HEK293 (cell line): Measurements from ENCODE around the gene POLD1.

Experiments used
- CTCF ChIA-PET: fragments of 350-600 bp; formaldehyde crosslinking; extraction: SDS; loops from one replicate; lab custom pipeline; 2021; ENCODE audit warnings: antibody characterized with exemption; lab: Yijun Ruan, JAX
- POLR2A ChIA-PET: fragments of 300-600 bp; formaldehyde crosslinking; extraction: SDS; loops from one replicate; lab custom pipeline; 2020; ENCODE audit warnings: antibody characterized with exemption, inconsistent platforms; lab: Yijun Ruan, JAX
- H3K27ac ChIP-seq: fragments of 200-500 bp; sonication (Bioruptor generic); 2 replicates; pipeline ENCODE4 v1.5.1; 2014; ENCODE audit warnings: low read depth, low read length, control low read depth, inconsistent platforms; ENCODE audit errors: extremely low read depth
- H3K36me3 ChIP-seq, 2 experiments: fragments of 200-500 bp in 1 of 2; sonication (Bioruptor generic) in 1 of 2; 1 replicate in 1 of 2; 2 replicates in 1 of 2; pipeline ENCODE4 v1.5.1; 2014 to 2017; ENCODE audit warnings: inconsistent platforms in 2 of 2, low read length in 2 of 2; ENCODE audit not compliant: control insufficient read depth in 2 of 2, insufficient read depth in 1 of 2
- H3K4me1 ChIP-seq: fragments of 200-500 bp; sonication (Bioruptor generic); 2 replicates; pipeline ENCODE4 v1.5.1; 2014; ENCODE audit warnings: mild to moderate bottlenecking, low read length, inconsistent platforms; ENCODE audit not compliant: control insufficient read depth, insufficient read depth
- H3K4me3 ChIP-seq: 2 replicates; pipeline ENCODE4 v1.5.1; 2011; ENCODE audit warnings: low read depth, mild to moderate bottlenecking, control low read depth, low read length, moderate library complexity
- H3K9me3 ChIP-seq: fragments of 200-500 bp; sonication (Bioruptor generic); 2 replicates; pipeline ENCODE4 v1.5.1; 2014; ENCODE audit warnings: low read depth, low read length, inconsistent platforms; ENCODE audit not compliant: control insufficient read depth, insufficient read depth
- EGR2 ChIP-seq: fragments of 450-650 bp; formaldehyde crosslinking; IDR thresholded peaks from 2 replicates; pipeline ENCODE4 v1.5.1; 2016; ENCODE audit warnings: low read depth, missing biosample characterization, missing genetic modification characterization
- GLI4 ChIP-seq: fragments of 450-650 bp; formaldehyde crosslinking; IDR thresholded peaks from 2 replicates; pipeline ENCODE4 v1.5.1; 2016; ENCODE audit warnings: missing biosample characterization, missing genetic modification characterization
- KLF10 ChIP-seq: fragments of 450-650 bp; IDR thresholded peaks from 2 replicates; pipeline ENCODE4 v1.5.1; 2018; ENCODE audit warnings: missing biosample characterization, mild to moderate bottlenecking, missing genetic modification characterization
- PRDM10 ChIP-seq: fragments of 450-650 bp; formaldehyde crosslinking; IDR thresholded peaks from 2 replicates; pipeline ENCODE4 v1.5.1; 2016; ENCODE audit warnings: missing biosample characterization, missing genetic modification characterization
- SCRT2 ChIP-seq: fragments of 450-650 bp; formaldehyde crosslinking; IDR thresholded peaks from 2 replicates; pipeline ENCODE4 v1.5.1; 2016; ENCODE audit warnings: missing biosample characterization, missing genetic modification characterization
- SP2 ChIP-seq: fragments of 450-650 bp; formaldehyde crosslinking; IDR thresholded peaks from 2 replicates; pipeline ENCODE4 v1.5.1; 2016; ENCODE audit warnings: missing biosample characterization, missing genetic modification characterization
- SP3 ChIP-seq: fragments of 450-650 bp; formaldehyde crosslinking; IDR thresholded peaks from 2 replicates; pipeline ENCODE4 v1.5.1; 2016; ENCODE audit warnings: missing biosample characterization, missing genetic modification characterization
- ZFP37 ChIP-seq: fragments of 450-650 bp; formaldehyde crosslinking; IDR thresholded peaks from 2 replicates; pipeline ENCODE4 v1.5.1; 2016; ENCODE audit warnings: missing biosample characterization, missing genetic modification characterization
- ZNF10 ChIP-seq: fragments of 450-650 bp; formaldehyde crosslinking; IDR thresholded peaks from 2 replicates; pipeline ENCODE4 v1.5.1; 2017; ENCODE audit warnings: missing biosample characterization, missing genetic modification characterization
- ZNF221 ChIP-seq: fragments of 450-650 bp; formaldehyde crosslinking; IDR thresholded peaks from 2 replicates; pipeline ENCODE4 v1.5.1; 2017; ENCODE audit warnings: missing biosample characterization, missing genetic modification characterization, borderline replicate concordance
- ZNF23 ChIP-seq: fragments of 450-650 bp; formaldehyde crosslinking; IDR thresholded peaks from 2 replicates; pipeline ENCODE4 v1.5.1; 2016; ENCODE audit warnings: missing biosample characterization, missing genetic modification characterization, borderline replicate concordance
- ZNF280D ChIP-seq: fragments of 450-650 bp; formaldehyde crosslinking; IDR thresholded peaks from 2 replicates; pipeline ENCODE4 v1.5.1; 2016; ENCODE audit warnings: missing biosample characterization, missing genetic modification characterization
- ZNF292 ChIP-seq: fragments of 450-650 bp; formaldehyde crosslinking; IDR thresholded peaks from 2 replicates; pipeline ENCODE4 v1.5.1; 2016; ENCODE audit warnings: low read depth, missing biosample characterization, missing genetic modification characterization, borderline replicate concordance
- ZNF350 ChIP-seq: fragments of 450-650 bp; formaldehyde crosslinking; IDR thresholded peaks from 2 replicates; pipeline ENCODE4 v1.5.0; 2017; ENCODE audit warnings: missing biosample characterization, mild to moderate bottlenecking, missing genetic modification characterization
- ZNF354C ChIP-seq: fragments of 450-650 bp; formaldehyde crosslinking; IDR thresholded peaks from 2 replicates; pipeline ENCODE4 v1.5.1; 2016; ENCODE audit warnings: missing biosample characterization, missing genetic modification characterization, low read depth, borderline replicate concordance
- ZNF398 ChIP-seq: fragments of 450-650 bp; formaldehyde crosslinking; IDR thresholded peaks from 2 replicates; pipeline ENCODE4 v1.5.1; 2017; ENCODE audit warnings: missing biosample characterization, missing genetic modification characterization
- ZNF549 ChIP-seq: fragments of 450-650 bp; IDR thresholded peaks from 2 replicates; pipeline ENCODE4 v1.5.1; 2018; ENCODE audit warnings: missing biosample characterization, missing genetic modification characterization, mild to moderate bottlenecking, inconsistent platforms, moderate library complexity
- ZSCAN30 ChIP-seq: fragments of 450-650 bp; IDR thresholded peaks from 2 replicates; pipeline ENCODE4 v1.5.1; 2018; ENCODE audit warnings: missing biosample characterization, mild to moderate bottlenecking, missing genetic modification characterization, moderate library complexity

POLD1 gene

DNA sequence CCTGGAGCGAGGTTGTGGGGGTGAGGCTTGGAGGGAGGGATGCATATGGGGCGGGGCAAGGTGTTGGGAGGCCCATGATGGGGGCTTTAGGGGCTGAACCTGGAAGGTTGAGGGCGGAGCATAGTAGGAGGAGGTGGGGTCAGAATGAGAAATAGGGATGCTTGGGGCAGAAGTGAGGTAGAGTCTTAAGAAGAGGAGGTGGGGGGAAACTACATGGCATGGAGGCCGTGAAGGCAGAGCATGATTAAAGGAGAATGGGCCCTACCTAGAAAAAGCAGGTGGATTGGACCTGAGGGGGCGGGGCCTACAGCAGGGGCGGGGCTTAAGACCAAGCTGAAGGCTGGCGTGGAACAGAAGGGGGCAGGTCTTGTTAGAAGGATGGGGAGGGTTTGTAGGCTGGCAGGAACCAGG lies 7.1 kb upstream of the POLD1 start:
- ChIA-PET POLR2A (no interaction called here), CTCF (interaction anchor here (1.2 kb wide), 1 partner anchor 48 kb away, joined by 4 read pairs; the partner anchor contains the start of gene KCNC3)
- no peak overlapping the region for H3K27ac ChIP-seq
- peak overlapping the region; percentile 20 for H3K4me3 ChIP-seq
- H3K9me3 ChIP-seq: no peaks in the 10 kb centered on the region
- no peaks in the 10 kb centered on the region for H3K4me1 ChIP-seq
- TF ChIP-seq ZNF280D: no peak
- no peak for TF ChIP-seq ZNF10 (tag by site-specific recombination)
- TF ChIP-seq ZFP37 (tag by site-specific recombination): no peak
- no peak for TF ChIP-seq ZSCAN30 (tag by site-specific recombination)
- TF ChIP-seq ZNF549: no peak
- 0 out of 2 replicates have a peak, but pooled peaks have one; percentile 19 for TF ChIP-seq EGR2 (tag by site-specific recombination)
- TF ChIP-seq ZNF221 (tag by site-specific recombination): no peak
- no peak for TF ChIP-seq KLF10 (tag by site-specific recombination)
- no peak for TF ChIP-seq ZNF292 (tag by site-specific recombination)
- no peak for TF ChIP-seq ZNF354C (tag by site-specific recombination)
- TF ChIP-seq PRDM10: peak; percentile 73
- TF ChIP-seq SP3 (tag by site-specific recombination): peak; percentile 47; the same call in 1 of the 2 replicates
- TF ChIP-seq GLI4 (tag by site-specific recombination): 0 out of 2 replicates have a peak, but pooled peaks have one; percentile 40
- no peak for TF ChIP-seq ZNF350 (tag by site-specific recombination)
- TF ChIP-seq ZNF23 (tag by site-specific recombination): no peak
- no peak for TF ChIP-seq SCRT2 (tag by site-specific recombination)
- peak; percentile 46; the same call in 1 of the 2 replicates for TF ChIP-seq SP2 (tag by site-specific recombination)
- TF ChIP-seq ZNF398 (tag by site-specific recombination): 0 out of 2 replicates have a peak, but pooled peaks have one; percentile 8
- peaks cover 7 to 47% of the 10 kb centered on the region in 2 experiments; a peak in 2 of 3 replicates for H3K36me3 ChIP-seq
